Astrocyte of the hippocampus (primary cell): ENCODE data around the gene KATNB1.
"Not testable (repeated sequence)": the region's sequence is repeated elsewhere in the genome, so short reads cannot be mapped to it uniquely, and the experiment has no call there.

Experiments
- DNase-seq: peaks from one replicate; pipeline ENCODE4 v3.0.0; 2011; ENCODE audit warnings: low read depth, low spot score

Gene KATNB1

GRCh38 chr16:57791195-57791892 lies 55.8 kb downstream of the KATNB1 start:
- DNase-seq: no peak

- no peak for DNase-seq
These were observed 56.4 kb downstream of the KATNB1 start for GRCh38 chr16:57791893-57792461.

- DNase-seq: no peak
These were observed 59.4 kb downstream of the KATNB1 start for GRCh38 chr16:57794849-57795430.

- peak; percentile 77 for DNase-seq
These were observed 59.9 kb downstream of the KATNB1 start for GRCh38 chr16:57795431-57795878.

GRCh38 chr16:57796014-57796413 lies 60.4 kb downstream of the KATNB1 start:
- DNase-seq: not testable (repeated sequence)

GRCh38 chr16:57797216-57797525 lies 61.6 kb downstream of the KATNB1 start:
- no peak for DNase-seq

- peak; percentile 70 for DNase-seq
These were observed 62.1 kb downstream of the KATNB1 start for GRCh38 chr16:57797526-57798266.

- DNase-seq: no peak
These were observed 62.8 kb downstream of the KATNB1 start for GRCh38 chr16:57798267-57798810.

- no peak for DNase-seq
These were observed 63.5 kb downstream of the KATNB1 start for GRCh38 chr16:57798953-57799599.

- no peak for DNase-seq
These were observed 64.1 kb downstream of the KATNB1 start for GRCh38 chr16:57799600-57800199.

- no peak for DNase-seq
These were observed 64.9 kb downstream of the KATNB1 start for GRCh38 chr16:57800200-57801097.

GRCh38 chr16:57801098-57801808 lies 65.7 kb downstream of the KATNB1 start:
- peak; percentile 85 for DNase-seq

GRCh38 chr16:57801809-57802340 lies 66.3 kb downstream of the KATNB1 start:
- peak; percentile 68 for DNase-seq

- DNase-seq: peak; percentile 93
These were observed 67.0 kb downstream of the KATNB1 start, which contains the start of gene KIFC3 for GRCh38 chr16:57802341-57803133. Gene KIFC3 (minus strand): TSS chr16:57802491. CDS start chr16:57798243, 4,248 bp downstream.

- DNase-seq: no peak
These were observed 67.8 kb downstream of the KATNB1 start for GRCh38 chr16:57803134-57803990.

GRCh38 chr16:57804111-57804837 lies 68.7 kb downstream of the KATNB1 start:
- no peak for DNase-seq

- no peak for DNase-seq
These were observed 69.6 kb downstream of the KATNB1 start for GRCh38 chr16:57805176-57805575.
